ENCODE results near the gene ZNF268.

- TF ChIP-seq CTCF (IDR thresholded peaks at IDR 0.05), result peak; percentile 97
- no peak for TF ChIP-seq ZFX (IDR thresholded peaks at IDR 0.05; ENCODE audit: borderline replicate concordance)
Observed at GRCh38 chr12:133181238-133181959, at the start of gene ZNF268.

Data from 22Rv1 (cell line).